Prostate gland (tissue), 2 donors: Measurements from ENCODE around the gene VWA1. TPM values are rescaled to one million over a fixed set of nuclear protein-coding genes. Genes with fewer than 3 reads are reported as not detected.
A peak's percentile ranks its signal among the peaks of the same experiment; 100 is the strongest.
"Not testable (repeated sequence)": the region's sequence is repeated elsewhere in the genome, so short reads cannot be mapped to it uniquely, and the experiment has no call there.

Source experiments
- DNase-seq: peaks from one replicate; pipeline ENCODE4 v3.0.0-alpha.2; 2019; ENCODE audit warnings: low spot score
- H3K27ac ChIP-seq, 2 donors: fragments of 200-600 bp; sonication (generic); 2 replicates each; pipeline ENCODE4 v1.5.1; 2017 to 2019
- H3K27me3 ChIP-seq: fragments of 200-600 bp; sonication (generic); replicated peaks from 2 replicates; pipeline ENCODE4 v1.5.1; 2019; ENCODE audit not compliant: insufficient read depth
- H3K36me3 ChIP-seq, 2 donors: fragments of 200-600 bp; sonication (generic); 1 replicate in 1 of 2; 2 replicates in 1 of 2; pipeline versions ENCODE4 v1.5.1 to v1.8.1; 2017 to 2019
- H3K4me1 ChIP-seq: fragments of 200-600 bp; sonication (generic); replicated peaks from 2 replicates; pipeline ENCODE4 v1.5.1; 2019
- H3K4me3 ChIP-seq, 2 donors: fragments of 200-600 bp; sonication (generic); 2 replicates each; pipeline ENCODE4 v1.5.1; 2017 to 2019
- H3K9me3 ChIP-seq: fragments of 200-600 bp; sonication (generic); 2 replicates; pipeline ENCODE4 v1.5.1; 2017
- CTCF ChIP-seq, 4 experiments: fragments of 200-600 bp in 2 of 4; fragments of 450-650 bp in 2 of 4; sonication (generic) in 2 of 4; IDR thresholded peaks; 1 replicate in 3 of 4; 2 replicates in 1 of 4; pipeline ENCODE4 v1.5.1; 2016 to 2019; ENCODE audit warnings: antibody characterized with exemption in 4 of 4, mild to moderate bottlenecking in 2 of 4, moderate library complexity in 2 of 4
- POLR2A ChIP-seq: fragments of 450-650 bp; IDR thresholded peaks from one replicate; pipeline ENCODE4 v1.6.1; 2016; ENCODE audit warnings: antibody characterized with exemption, mild to moderate bottlenecking
- POLR2AphosphoS5 ChIP-seq: sonication (generic); formaldehyde crosslinking; IDR thresholded peaks from one replicate; pipeline ENCODE4 v1.6.1; 2017; ENCODE audit warnings: antibody characterized with exemption
- WGBS: methylation state at CpG from one replicate; pipeline ENCODE4 v1.1.5; 2018; 5-methylcytosine and 5-hydroxymethylcytosine counted together
- intact Hi-C: fragments of 100-400 bp; cut with DNase I; formaldehyde crosslinking; loops from one replicate; pipeline ENCODE4 v1.14.2; 2022
- total RNA-seq, 2 donors: library from RNA; depleted of rRNA; stranded (reverse); fragments of >200 nt; gene quantifications; one replicate each; pipeline ENCODE4 v1.1.0, GENCODE V29; 2016

The VWA1 gene
- total RNA-seq, 2 donors from 2014 or later, result 191 to 227 TPM

DNA sequence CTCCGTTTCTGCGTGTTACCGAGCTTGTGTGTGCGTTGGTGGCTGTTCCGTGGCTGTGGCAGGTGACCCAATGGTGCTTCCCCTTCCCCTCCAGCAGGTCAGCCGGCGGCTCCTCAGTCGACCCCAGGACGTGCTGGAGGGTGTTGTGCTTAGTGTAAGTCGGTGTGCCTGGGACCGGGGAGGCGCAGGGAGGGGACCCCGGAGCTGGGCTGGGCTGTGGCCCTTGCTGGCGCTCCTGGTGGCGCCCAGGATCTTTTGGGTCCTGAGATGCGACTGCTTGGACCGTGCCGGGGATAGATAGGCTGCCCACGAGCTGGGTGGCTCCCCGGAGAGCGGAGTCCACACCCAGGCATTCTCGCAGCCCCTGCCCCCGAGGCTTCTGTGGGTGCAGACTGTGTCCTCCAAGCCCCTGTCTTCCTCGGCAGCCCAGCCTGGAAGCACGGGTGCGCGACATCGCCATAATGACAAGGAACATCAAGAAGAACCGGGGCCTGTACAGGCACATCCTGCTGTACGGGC lies 19.9 kb downstream of the VWA1 start:
- H3K4me3 ChIP-seq, result no peak overlapping the region
- TF ChIP-seq POLR2A (no peak), POLR2AphosphoS5 (no peak), CTCF (IDR thresholded peaks at IDR 0.05) (no peak)
- no peaks in the 10 kb centered on the region for H3K9me3 ChIP-seq
- intact Hi-C loops, result no loop called here
- WGBS, result 69% methylated on average over 21 of the region's 30 CpGs
- no peaks in the 10 kb centered on the region for H3K27me3 ChIP-seq
- no peaks in the 10 kb centered on the region for H3K36me3 ChIP-seq
- DNase-seq, result no peak
- no peaks in the 10 kb centered on the region for H3K4me1 ChIP-seq
- H3K27ac ChIP-seq, result no peak overlapping the region

GRCh38 chr1:1455934-1456333 lies 20.4 kb downstream of the VWA1 start:
- H3K27ac ChIP-seq, intact Hi-C loops: not testable (repeated sequence)

DNA sequence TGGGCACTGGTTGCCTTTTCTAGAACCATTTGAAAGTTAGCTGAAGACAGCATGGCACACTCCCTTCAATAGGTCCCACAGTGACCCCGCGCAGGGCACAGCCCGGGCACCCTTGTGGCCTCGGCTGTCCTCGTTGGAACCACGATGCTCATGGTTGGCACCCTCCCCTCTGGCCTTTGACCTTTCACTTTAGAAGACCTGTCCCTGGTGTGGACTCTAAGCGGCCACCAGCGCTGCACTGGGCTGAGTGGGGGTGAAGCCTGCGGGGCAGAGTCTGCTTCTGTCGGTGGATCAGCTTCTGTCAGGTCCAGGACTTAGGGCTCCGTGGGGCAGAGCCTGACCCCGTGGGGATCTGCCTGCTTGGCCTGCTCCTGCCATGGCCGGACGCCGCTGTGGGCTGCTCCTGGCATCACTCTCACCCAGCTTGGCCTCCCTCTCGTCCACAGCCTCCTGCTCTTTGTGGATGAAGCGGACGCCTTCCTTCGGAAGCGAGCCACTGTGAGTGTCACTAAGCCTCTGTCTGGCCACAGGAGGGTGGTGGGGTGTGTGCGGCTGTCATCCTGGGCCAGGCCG lies 21.3 kb downstream of the VWA1 start:
- H3K36me3 ChIP-seq, DNase-seq, intact Hi-C loops, H3K27ac ChIP-seq, H3K4me1 ChIP-seq, H3K27me3 ChIP-seq, H3K9me3 ChIP-seq, H3K4me3 ChIP-seq: not testable (repeated sequence)
- WGBS, result 93% methylated on average over 17 of the region's 22 CpGs

More at GRCh38 chr1:1455934-1456333, 20.4 kb downstream of the VWA1 start:
- not testable (repeated sequence) for H3K27me3 ChIP-seq, DNase-seq, H3K9me3 ChIP-seq, H3K36me3 ChIP-seq, H3K4me3 ChIP-seq, H3K4me1 ChIP-seq
- WGBS, result 25% methylated on average over 2 of the region's 15 CpGs

DNA sequence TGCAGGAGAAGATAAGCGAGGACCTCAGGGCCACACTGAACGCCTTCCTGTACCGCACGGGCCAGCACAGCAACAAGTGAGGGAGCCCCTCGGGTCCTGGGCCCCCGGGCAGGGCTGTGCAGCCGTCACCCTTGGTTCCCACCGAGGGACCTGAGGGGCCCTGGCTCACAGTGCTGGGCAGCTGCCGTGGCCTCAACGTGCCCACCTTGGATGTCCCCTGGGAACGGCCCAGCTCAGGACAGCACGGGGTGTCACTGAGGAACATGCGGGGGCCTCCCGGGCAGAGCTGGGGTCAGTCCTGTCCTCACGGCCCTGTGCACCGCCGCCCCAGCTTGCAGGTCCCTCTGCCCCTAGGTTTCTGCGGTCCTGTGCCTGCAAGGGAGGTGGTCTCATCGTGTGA lies 23.7 kb downstream of the VWA1 start:
- H3K9me3 ChIP-seq, DNase-seq, H3K36me3 ChIP-seq, intact Hi-C loops, H3K4me3 ChIP-seq, H3K4me1 ChIP-seq, H3K27ac ChIP-seq, H3K27me3 ChIP-seq: not testable (repeated sequence)
- WGBS, result no CpG with 5 or more reads among the region's 19 CpGs

- intact Hi-C loops, H3K4me1 ChIP-seq, H3K27me3 ChIP-seq, H3K36me3 ChIP-seq, H3K4me3 ChIP-seq, H3K27ac ChIP-seq, DNase-seq, H3K9me3 ChIP-seq: not testable (repeated sequence)
- WGBS, result 96% methylated on average over 11 of the region's 14 CpGs
These were observed 24.2 kb downstream of the VWA1 start for GRCh38 chr1:1459711-1460110.

GRCh38 chr1:1460540-1461130 lies 25.1 kb downstream of the VWA1 start:
- Histone ChIP-seq H3K27me3 (no peaks in the 10 kb centered on the region), H3K36me3 (no peaks in the 10 kb centered on the region), H3K4me3 (no peak overlapping the region), H3K9me3 (no peaks in the 10 kb centered on the region), H3K4me1 (no peaks in the 10 kb centered on the region), H3K27ac (no peak overlapping the region)
- no peak for DNase-seq
- intact Hi-C loops, result no loop called here
- WGBS, result 68% methylated on average over 27 of the region's 27 CpGs
- TF ChIP-seq CTCF (IDR thresholded peaks at IDR 0.05) (no peak), POLR2A (no peak), POLR2AphosphoS5 (no peak)

GRCh38 chr1:1461721-1462317 lies 26.3 kb downstream of the VWA1 start:
- TF ChIP-seq POLR2AphosphoS5 (no peak), CTCF (IDR thresholded peaks at IDR 0.05) (no peak)
- intact Hi-C loops, result no loop called here
- H3K36me3 ChIP-seq, result no peaks in the 10 kb centered on the region
- no peaks in the 10 kb centered on the region for H3K27me3 ChIP-seq
- no peak for DNase-seq
- H3K9me3 ChIP-seq, result no peaks in the 10 kb centered on the region
- H3K27ac ChIP-seq, result peak overlapping the region; percentile 43 to 64
- peak overlapping the region; percentile 20 for H3K4me3 ChIP-seq
- 44% methylated on average over 11 of the region's 18 CpGs for WGBS
- H3K4me1 ChIP-seq, result no peaks in the 10 kb centered on the region
